GM23338 (cell line): ENCODE results near the gene HAUS8. TPM values are rescaled to one million over a fixed set of nuclear protein-coding genes. Genes with fewer than 3 reads are reported as not detected.
"Not testable (repeated sequence)": the region's sequence is repeated elsewhere in the genome, so short reads cannot be mapped to it uniquely, and the experiment has no call there.

ENCODE experiments used
- ATAC-seq: fragments of 200-7000 bp; cut with Tn5 transposase; 3 replicates; pipeline ENCODE4 v1.9.1; 2020
- DNase-seq: peaks from one replicate; pipeline ENCODE4 v3.0.0-alpha.2; 2015; ENCODE audit warnings: low spot score
- H2AFZ ChIP-seq: fragments of 200-600 bp; sonication (generic); 2 replicates; pipeline ENCODE4 v1.8.0; 2016; ENCODE audit warnings: antibody characterized with exemption, mild to moderate bottlenecking, moderate library complexity
- H3F3A ChIP-seq: fragments of 200-600 bp; sonication (generic); replicated peaks from 2 replicates; pipeline ENCODE4 v1.8.0; 2017; ENCODE audit warnings: antibody characterized with exemption, mixed run types, low read depth
- H3K27ac ChIP-seq: fragments of 200-600 bp; sonication (generic); 2 replicates; pipeline ENCODE4 v1.6.1; 2016; ENCODE audit warnings: low read depth
- H3K27me3 ChIP-seq: fragments of 200-600 bp; sonication (generic); 2 replicates; pipeline ENCODE4 v1.8.0; 2016; ENCODE audit warnings: mild to moderate bottlenecking, mixed run types, moderate library complexity; ENCODE audit not compliant: insufficient read depth
- H3K36me3 ChIP-seq: fragments of 200-600 bp; sonication (generic); 2 replicates; pipeline ENCODE4 v1.8.0; 2016; ENCODE audit warnings: mild to moderate bottlenecking; ENCODE audit not compliant: insufficient read depth
- H3K4me1 ChIP-seq: fragments of 200-600 bp; sonication (generic); 2 replicates; pipeline ENCODE4 v1.8.0; 2016; ENCODE audit warnings: mild to moderate bottlenecking, moderate library complexity; ENCODE audit not compliant: insufficient read depth
- H3K4me2 ChIP-seq: fragments of 200-600 bp; sonication (generic); 2 replicates; pipeline ENCODE4 v1.7.1; 2017; ENCODE audit warnings: mixed run types
- H3K4me3 ChIP-seq: fragments of 200-600 bp; sonication (generic); 2 replicates; pipeline ENCODE4 v1.6.1; 2016; ENCODE audit warnings: mixed run types
- H3K79me2 ChIP-seq: fragments of 200-600 bp; sonication (generic); replicated peaks from 2 replicates; pipeline ENCODE4 v1.8.0; 2017; ENCODE audit warnings: mild to moderate bottlenecking; ENCODE audit not compliant: insufficient read depth
- H3K9me2 ChIP-seq: fragments of 200-600 bp; sonication (generic); 2 replicates; pipeline ENCODE4 v1.8.0; 2017; ENCODE audit not compliant: insufficient read depth
- H4K20me1 ChIP-seq: fragments of 200-600 bp; sonication (generic); replicated peaks from 2 replicates; pipeline ENCODE4 v1.8.0; 2017; ENCODE audit warnings: mild to moderate bottlenecking; ENCODE audit not compliant: insufficient read depth
- H3K27ac Mint-ChIP-seq: 2 replicates; pipeline ENCODE4 v1.8.0; 2020; ENCODE audit warnings: inconsistent platforms, mild to moderate bottlenecking, moderate library complexity, mixed read lengths
- H3K27me3 Mint-ChIP-seq: 3 replicates; pipeline ENCODE4 v1.8.0; 2022; ENCODE audit warnings: low read depth, mild to moderate bottlenecking, moderate library complexity, mixed read lengths, inconsistent platforms; ENCODE audit not compliant: insufficient read depth, poor library complexity
- H3K36me3 Mint-ChIP-seq: 3 replicates; pipeline ENCODE4 v1.8.0; 2021; ENCODE audit warnings: low read depth, mild to moderate bottlenecking, inconsistent platforms, moderate library complexity, mixed read lengths
- H3K4me1 Mint-ChIP-seq: 3 replicates; pipeline ENCODE4 v1.8.0; 2020; ENCODE audit warnings: mild to moderate bottlenecking, inconsistent platforms, mixed read lengths
- H3K4me3 Mint-ChIP-seq: 3 replicates; pipeline ENCODE4 v1.8.0; 2021; ENCODE audit warnings: moderate library complexity, mild to moderate bottlenecking, inconsistent platforms, mixed read lengths
- H3K9me3 Mint-ChIP-seq: 3 replicates; pipeline ENCODE4 v1.8.0; 2020; ENCODE audit warnings: moderate library complexity, mild to moderate bottlenecking, inconsistent platforms, mixed read lengths
- CREB1 ChIP-seq: fragments of 250-450 bp; sonication (Bioruptor Pico); IDR thresholded peaks from 2 replicates; pipeline ENCODE4 v1.5.0; 2020; ENCODE audit warnings: low read depth, mild to moderate bottlenecking, moderate library complexity
- ETS1 ChIP-seq: IDR thresholded peaks from 2 replicates; pipeline ENCODE4 v1.6.1; 2016; ENCODE audit warnings: antibody characterized with exemption
- EZH2 ChIP-seq: fragments of 200-600 bp; sonication (generic); IDR thresholded peaks from one replicate; pipeline ENCODE4 v1.8.0; 2017; ENCODE audit warnings: antibody characterized with exemption, mild to moderate bottlenecking, low read depth; ENCODE audit not compliant: unreplicated experiment
- NANOG ChIP-seq: IDR thresholded peaks from 2 replicates; pipeline ENCODE4 v1.6.1; 2016; ENCODE audit warnings: antibody characterized with exemption, borderline replicate concordance
- REST ChIP-seq: IDR thresholded peaks from one replicate; pipeline ENCODE4 v1.6.1; 2018; ENCODE audit warnings: antibody characterized with exemption; ENCODE audit not compliant: unreplicated experiment
- STAT1 ChIP-seq: IDR thresholded peaks from one replicate; pipeline ENCODE4 v1.6.1; 2016; ENCODE audit warnings: antibody characterized with exemption; ENCODE audit not compliant: unreplicated experiment
- ZNF114 ChIP-seq: fragments of 250-450 bp; sonication (Bioruptor Pico); IDR thresholded peaks from 2 replicates; pipeline ENCODE4 v1.5.0; 2020; ENCODE audit warnings: mild to moderate bottlenecking, moderate library complexity
- polyA plus RNA-seq: library from polyadenylated mRNA; unstranded; fragments of >200 nt; fragmentation: Nextera tagmentation; extraction: Ambion mirVana; gene quantifications from 2 replicates; pipeline ENCODE4 v1.2.1, GENCODE V29; 2016
- total RNA-seq: library from RNA; depleted of rRNA; stranded (reverse); fragments of >200 nt; shearing (Covaris generic); gene quantifications from 2 replicates; pipeline ENCODE4 v1.2.3, GENCODE V29; 2014
- TF ChIP-seq, protein P1 (sequence below), 2 experiments: fragments of 200-600 bp in 1 of 2; sonication (generic) in 1 of 2; conservative IDR thresholded peaks; 2 replicates each; pipeline versions ENCODE4 v1.5.1 to v1.6.1; 2016 to 2017; ENCODE audit warnings: antibody characterized with exemption in 2 of 2, low read depth in 2 of 2, mild to moderate bottlenecking in 2 of 2, moderate library complexity in 1 of 2
- TF ChIP-seq, protein P2 (sequence below): fragments of 250-450 bp; sonication (Bioruptor Pico); IDR thresholded peaks from 2 replicates; pipeline ENCODE4 v1.5.0; 2020; ENCODE audit warnings: mild to moderate bottlenecking, moderate library complexity

Gene HAUS8
- total and polyA plus RNA-seq, 2 experiments from 2014 or later, result 11.1 to 33.3 TPM

GRCh38 chr19:17020385-17020784 lies 54.9 kb downstream of the HAUS8 start:
- H4K20me1 ChIP-seq, result no peaks in the 10 kb centered on the region
- ATAC-seq (no peak), DNase-seq (no peak)
- H3K27ac ChIP-seq, result no peak overlapping the region
- peaks cover 2% of the 10 kb centered on the region; the same call in 1 of the 2 replicates for H3K4me1 ChIP-seq
- Mint-ChIP-seq H3K27ac (no peak overlapping the region), H3K27me3 (peaks cover 11% of the 10 kb centered on the region), H3K4me1 (no peaks in the 10 kb centered on the region), H3K36me3 (peaks cover 47% of the 10 kb centered on the region), H3K4me3 (no peak overlapping the region), H3K9me3 (peaks cover 47% of the 10 kb centered on the region)
- no peaks in the 10 kb centered on the region for H3K9me2 ChIP-seq
- H3K36me3 ChIP-seq, result 0 out of 2 replicates have a peak, but pooled peaks cover 2% of the 10 kb centered on the region
- no peak overlapping the region for H3K4me2 ChIP-seq
- peaks cover 3% of the 10 kb centered on the region; the same call in 1 of the 2 replicates for H3K27me3 ChIP-seq
- peaks cover 10% of the 10 kb centered on the region for H3K79me2 ChIP-seq
- H3F3A ChIP-seq, result no peaks in the 10 kb centered on the region
- H2AFZ ChIP-seq, result no peak overlapping the region
- no peak overlapping the region for H3K4me3 ChIP-seq
- no peak for TF ChIP-seq ZNF114 (CRISPR knock-in tag)
- no peak for TF ChIP-seq EZH2
- no peak for TF ChIP-seq REST
- TF ChIP-seq ETS1, result no peak
- TF ChIP-seq, protein P1, sequence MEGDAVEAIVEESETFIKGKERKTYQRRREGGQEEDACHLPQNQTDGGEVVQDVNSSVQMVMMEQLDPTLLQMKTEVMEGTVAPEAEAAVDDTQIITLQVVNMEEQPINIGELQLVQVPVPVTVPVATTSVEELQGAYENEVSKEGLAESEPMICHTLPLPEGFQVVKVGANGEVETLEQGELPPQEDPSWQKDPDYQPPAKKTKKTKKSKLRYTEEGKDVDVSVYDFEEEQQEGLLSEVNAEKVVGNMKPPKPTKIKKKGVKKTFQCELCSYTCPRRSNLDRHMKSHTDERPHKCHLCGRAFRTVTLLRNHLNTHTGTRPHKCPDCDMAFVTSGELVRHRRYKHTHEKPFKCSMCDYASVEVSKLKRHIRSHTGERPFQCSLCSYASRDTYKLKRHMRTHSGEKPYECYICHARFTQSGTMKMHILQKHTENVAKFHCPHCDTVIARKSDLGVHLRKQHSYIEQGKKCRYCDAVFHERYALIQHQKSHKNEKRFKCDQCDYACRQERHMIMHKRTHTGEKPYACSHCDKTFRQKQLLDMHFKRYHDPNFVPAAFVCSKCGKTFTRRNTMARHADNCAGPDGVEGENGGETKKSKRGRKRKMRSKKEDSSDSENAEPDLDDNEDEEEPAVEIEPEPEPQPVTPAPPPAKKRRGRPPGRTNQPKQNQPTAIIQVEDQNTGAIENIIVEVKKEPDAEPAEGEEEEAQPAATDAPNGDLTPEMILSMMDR (conservative IDR thresholded peaks at IDR 0.05; ENCODE audit: low read depth in 2 of 2), result no peak
- TF ChIP-seq, protein P2, sequence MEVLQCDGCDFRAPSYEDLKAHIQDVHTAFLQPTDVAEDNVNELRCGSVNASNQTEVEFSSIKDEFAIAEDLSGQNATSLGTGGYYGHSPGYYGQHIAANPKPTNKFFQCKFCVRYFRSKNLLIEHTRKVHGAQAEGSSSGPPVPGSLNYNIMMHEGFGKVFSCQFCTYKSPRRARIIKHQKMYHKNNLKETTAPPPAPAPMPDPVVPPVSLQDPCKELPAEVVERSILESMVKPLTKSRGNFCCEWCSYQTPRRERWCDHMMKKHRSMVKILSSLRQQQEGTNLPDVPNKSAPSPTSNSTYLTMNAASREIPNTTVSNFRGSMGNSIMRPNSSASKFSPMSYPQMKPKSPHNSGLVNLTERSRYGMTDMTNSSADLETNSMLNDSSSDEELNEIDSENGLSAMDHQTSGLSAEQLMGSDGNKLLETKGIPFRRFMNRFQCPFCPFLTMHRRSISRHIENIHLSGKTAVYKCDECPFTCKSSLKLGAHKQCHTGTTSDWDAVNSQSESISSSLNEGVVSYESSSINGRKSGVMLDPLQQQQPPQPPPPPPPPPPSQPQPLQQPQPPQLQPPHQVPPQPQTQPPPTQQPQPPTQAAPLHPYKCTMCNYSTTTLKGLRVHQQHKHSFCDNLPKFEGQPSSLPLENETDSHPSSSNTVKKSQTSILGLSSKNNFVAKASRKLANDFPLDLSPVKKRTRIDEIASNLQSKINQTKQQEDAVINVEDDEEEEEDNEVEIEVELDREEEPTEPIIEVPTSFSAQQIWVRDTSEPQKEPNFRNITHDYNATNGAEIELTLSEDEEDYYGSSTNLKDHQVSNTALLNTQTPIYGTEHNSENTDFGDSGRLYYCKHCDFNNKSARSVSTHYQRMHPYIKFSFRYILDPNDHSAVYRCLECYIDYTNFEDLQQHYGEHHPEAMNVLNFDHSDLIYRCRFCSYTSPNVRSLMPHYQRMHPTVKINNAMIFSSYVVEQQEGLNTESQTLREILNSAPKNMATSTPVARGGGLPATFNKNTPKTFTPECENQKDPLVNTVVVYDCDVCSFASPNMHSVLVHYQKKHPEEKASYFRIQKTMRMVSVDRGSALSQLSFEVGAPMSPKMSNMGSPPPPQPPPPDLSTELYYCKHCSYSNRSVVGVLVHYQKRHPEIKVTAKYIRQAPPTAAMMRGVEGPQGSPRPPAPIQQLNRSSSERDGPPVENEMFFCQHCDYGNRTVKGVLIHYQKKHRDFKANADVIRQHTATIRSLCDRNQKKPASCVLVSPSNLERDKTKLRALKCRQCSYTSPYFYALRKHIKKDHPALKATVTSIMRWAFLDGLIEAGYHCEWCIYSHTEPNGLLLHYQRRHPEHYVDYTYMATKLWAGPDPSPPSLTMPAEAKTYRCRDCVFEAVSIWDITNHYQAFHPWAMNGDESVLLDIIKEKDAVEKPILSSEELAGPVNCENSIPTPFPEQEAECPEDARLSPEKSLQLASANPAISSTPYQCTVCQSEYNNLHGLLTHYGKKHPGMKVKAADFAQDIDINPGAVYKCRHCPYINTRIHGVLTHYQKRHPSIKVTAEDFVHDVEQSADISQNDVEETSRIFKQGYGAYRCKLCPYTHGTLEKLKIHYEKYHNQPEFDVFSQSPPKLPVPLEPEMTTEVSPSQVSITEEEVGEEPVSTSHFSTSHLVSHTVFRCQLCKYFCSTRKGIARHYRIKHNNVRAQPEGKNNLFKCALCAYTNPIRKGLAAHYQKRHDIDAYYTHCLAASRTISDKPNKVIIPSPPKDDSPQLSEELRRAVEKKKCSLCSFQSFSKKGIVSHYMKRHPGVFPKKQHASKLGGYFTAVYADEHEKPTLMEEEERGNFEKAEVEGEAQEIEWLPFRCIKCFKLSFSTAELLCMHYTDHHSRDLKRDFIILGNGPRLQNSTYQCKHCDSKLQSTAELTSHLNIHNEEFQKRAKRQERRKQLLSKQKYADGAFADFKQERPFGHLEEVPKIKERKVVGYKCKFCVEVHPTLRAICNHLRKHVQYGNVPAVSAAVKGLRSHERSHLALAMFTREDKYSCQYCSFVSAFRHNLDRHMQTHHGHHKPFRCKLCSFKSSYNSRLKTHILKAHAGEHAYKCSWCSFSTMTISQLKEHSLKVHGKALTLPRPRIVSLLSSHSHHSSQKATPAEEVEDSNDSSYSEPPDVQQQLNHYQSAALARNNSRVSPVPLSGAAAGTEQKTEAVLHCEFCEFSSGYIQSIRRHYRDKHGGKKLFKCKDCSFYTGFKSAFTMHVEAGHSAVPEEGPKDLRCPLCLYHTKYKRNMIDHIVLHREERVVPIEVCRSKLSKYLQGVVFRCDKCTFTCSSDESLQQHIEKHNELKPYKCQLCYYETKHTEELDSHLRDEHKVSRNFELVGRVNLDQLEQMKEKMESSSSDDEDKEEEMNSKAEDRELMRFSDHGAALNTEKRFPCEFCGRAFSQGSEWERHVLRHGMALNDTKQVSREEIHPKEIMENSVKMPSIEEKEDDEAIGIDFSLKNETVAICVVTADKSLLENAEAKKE (CRISPR knock-in tag), result no peak
- TF ChIP-seq NANOG, result no peak
- no peak for TF ChIP-seq STAT1
- no peak for TF ChIP-seq CREB1 (CRISPR knock-in tag)

GRCh38 chr19:17014212-17014861 lies 60.9 kb downstream of the HAUS8 start:
- DNase-seq, H3K79me2 ChIP-seq, H3K4me3 Mint-ChIP-seq, H3K27ac Mint-ChIP-seq, H2AFZ ChIP-seq, ATAC-seq, H3K4me2 ChIP-seq, H3K4me1 ChIP-seq, H3K36me3 ChIP-seq, H3K4me1 Mint-ChIP-seq, H4K20me1 ChIP-seq, H3K27ac ChIP-seq, H3K4me3 ChIP-seq, H3K9me2 ChIP-seq, H3K27me3 ChIP-seq, H3K27me3 Mint-ChIP-seq, H3F3A ChIP-seq: not testable (repeated sequence)
- Mint-ChIP-seq H3K36me3 (peaks cover 19% of the 10 kb centered on the region), H3K9me3 (peaks cover 16% of the 10 kb centered on the region)
